OCI-LY7 (cell line): ENCODE measurements around the gene NEBL.

ENCODE experiments used
- EZH2phosphoT487 ChIP-seq: fragments of 200-600 bp; sonication (generic); IDR thresholded peaks from 2 replicates; pipeline ENCODE4 v1.6.1; 2018; ENCODE audit warnings: low read depth, borderline replicate concordance, mild to moderate bottlenecking, mixed run types, antibody characterized with exemption, low read length, moderate library complexity, mixed read lengths
- TF ChIP-seq, protein P1 (sequence below): fragments of 200-600 bp; sonication (generic); conservative IDR thresholded peaks from 2 replicates; pipeline ENCODE4 v1.5.1; 2014; ENCODE audit warnings: mild to moderate bottlenecking, antibody characterized with exemption, low read length, moderate library complexity, mixed read lengths

DNA sequence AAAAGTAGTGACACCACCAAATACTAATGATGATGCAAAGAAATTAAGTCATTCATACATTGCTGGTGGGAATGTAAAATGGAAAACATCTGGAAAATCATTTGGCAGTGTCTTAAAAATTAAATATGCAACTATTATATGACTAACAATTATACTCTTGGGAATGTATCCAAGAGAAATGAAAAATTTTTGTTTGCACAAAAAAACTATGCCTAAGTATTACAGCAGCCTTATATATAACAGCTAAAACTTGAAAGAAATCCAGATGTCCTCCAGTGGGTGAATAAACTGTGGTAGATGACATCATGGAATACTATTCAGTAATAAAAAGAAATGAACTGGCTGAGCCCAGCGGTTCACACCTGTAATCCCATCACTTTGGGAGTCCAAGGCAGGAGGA is 132.0 kb downstream of the NEBL start:
- TF ChIP-seq, protein P1, sequence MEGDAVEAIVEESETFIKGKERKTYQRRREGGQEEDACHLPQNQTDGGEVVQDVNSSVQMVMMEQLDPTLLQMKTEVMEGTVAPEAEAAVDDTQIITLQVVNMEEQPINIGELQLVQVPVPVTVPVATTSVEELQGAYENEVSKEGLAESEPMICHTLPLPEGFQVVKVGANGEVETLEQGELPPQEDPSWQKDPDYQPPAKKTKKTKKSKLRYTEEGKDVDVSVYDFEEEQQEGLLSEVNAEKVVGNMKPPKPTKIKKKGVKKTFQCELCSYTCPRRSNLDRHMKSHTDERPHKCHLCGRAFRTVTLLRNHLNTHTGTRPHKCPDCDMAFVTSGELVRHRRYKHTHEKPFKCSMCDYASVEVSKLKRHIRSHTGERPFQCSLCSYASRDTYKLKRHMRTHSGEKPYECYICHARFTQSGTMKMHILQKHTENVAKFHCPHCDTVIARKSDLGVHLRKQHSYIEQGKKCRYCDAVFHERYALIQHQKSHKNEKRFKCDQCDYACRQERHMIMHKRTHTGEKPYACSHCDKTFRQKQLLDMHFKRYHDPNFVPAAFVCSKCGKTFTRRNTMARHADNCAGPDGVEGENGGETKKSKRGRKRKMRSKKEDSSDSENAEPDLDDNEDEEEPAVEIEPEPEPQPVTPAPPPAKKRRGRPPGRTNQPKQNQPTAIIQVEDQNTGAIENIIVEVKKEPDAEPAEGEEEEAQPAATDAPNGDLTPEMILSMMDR = no peak
- TF ChIP-seq EZH2phosphoT487 = no peak
